ENCODE data around the gene MORC3.
"Not testable (repeated sequence)": the region's sequence is repeated elsewhere in the genome, so short reads cannot be mapped to it uniquely, and the experiment has no call there.

Gene MORC3

DNA sequence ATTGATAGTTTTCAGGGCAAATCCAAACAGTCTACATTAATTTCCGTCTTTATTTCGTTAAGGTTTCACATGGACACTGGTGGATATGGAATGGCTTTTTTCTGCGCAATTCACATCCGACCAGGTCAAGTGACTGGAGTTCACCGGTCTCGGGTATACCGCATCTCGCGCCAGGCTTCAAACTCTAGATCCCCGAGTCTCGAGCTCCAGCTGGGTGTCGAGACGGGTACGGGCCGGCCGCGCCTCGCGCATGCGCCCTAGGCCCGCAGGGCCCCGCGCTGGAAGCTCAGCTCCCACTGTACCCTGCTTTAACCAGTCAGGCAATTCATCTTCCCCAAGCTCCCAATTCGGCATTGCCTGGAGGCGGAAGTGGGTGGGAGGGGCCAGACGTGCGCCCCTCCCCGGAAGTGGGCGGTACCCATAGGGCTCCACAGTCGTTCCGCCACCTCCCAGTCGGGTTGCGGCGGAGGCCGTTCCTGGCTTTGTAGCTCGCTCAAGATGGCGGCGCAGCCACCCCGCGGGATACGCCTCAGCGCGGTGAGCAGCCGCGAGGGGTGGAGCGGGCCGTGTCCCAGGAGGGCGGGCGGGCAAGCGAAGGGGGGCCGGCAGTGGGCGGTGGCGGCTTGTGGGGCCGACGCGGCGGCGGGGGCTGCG, at the start of gene MORC3:
Gene MORC3, plus strand, starts transcription at position 431 of the 654 bp plus-strand sequence. Its CDS starts 68 bp downstream, at position 499.
- peak; percentile 97 to 98 (median 97) for DNase-seq (ENCODE audit: low read depth in 3 of 3)

- DNase-seq (ENCODE audit: low read depth in 3 of 3), result not testable (repeated sequence)
These were observed 49.0 kb upstream of the MORC3 start for GRCh38 chr21:36270786-36271695.

GRCh38 chr21:36274128-36274527, 45.9 kb upstream of the MORC3 start:
- DNase-seq (ENCODE audit: low read depth in 3 of 3), result no peak

DNA sequence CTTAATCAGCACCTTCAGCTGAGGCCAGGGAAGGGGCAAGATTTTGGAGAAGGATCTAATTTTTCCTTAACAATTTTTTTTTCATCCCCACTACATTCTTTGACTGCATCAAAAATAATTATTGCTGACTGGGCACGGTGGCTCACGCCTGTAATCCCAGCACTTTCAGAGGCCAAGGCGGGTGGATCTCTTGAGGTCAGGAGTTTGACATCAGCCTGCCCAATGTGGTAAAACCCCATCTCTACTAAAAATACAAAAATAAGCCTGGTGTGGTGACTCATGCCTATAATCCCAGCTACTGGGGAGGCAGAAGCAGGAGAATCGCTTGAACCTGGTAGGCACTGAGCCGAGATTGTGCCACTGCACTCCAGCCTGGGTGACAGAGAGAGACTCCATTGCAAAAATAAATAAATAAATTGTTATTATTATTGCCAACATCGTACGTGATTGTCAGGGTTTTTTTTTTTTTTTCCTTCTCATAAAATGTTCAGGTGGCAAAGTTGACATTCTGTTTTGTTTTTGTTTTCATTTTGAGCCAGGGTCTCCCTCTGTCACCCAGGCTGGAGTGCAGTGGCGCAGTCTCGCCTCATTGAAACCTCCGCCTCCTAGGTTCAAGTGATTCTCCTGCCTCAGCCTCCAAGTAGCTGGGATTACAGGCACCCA, 37.3 kb upstream of the MORC3 start:
- no peak for DNase-seq (ENCODE audit: low read depth in 3 of 3)

- DNase-seq (ENCODE audit: low read depth in 3 of 3), result not testable (repeated sequence)
These were observed 36.8 kb upstream of the MORC3 start for GRCh38 chr21:36283231-36283622.

- DNase-seq (ENCODE audit: low read depth in 3 of 3), result no peak
These were observed 31.2 kb upstream of the MORC3 start for GRCh38 chr21:36288651-36289243.

GRCh38 chr21:36291509-36291908, 28.5 kb upstream of the MORC3 start:
- DNase-seq (ENCODE audit: low read depth in 3 of 3), result no peak

GRCh38 chr21:36297406-36297937, 22.5 kb upstream of the MORC3 start:
- no peak for DNase-seq (ENCODE audit: low read depth in 3 of 3)

GRCh38 chr21:36297938-36298572, 21.9 kb upstream of the MORC3 start:
- DNase-seq (ENCODE audit: low read depth in 3 of 3), result peak; percentile 12 to 35 (median 28)

GRCh38 chr21:36306872-36307534, 13.0 kb upstream of the MORC3 start:
- no peak for DNase-seq (ENCODE audit: low read depth in 3 of 3)

DNA sequence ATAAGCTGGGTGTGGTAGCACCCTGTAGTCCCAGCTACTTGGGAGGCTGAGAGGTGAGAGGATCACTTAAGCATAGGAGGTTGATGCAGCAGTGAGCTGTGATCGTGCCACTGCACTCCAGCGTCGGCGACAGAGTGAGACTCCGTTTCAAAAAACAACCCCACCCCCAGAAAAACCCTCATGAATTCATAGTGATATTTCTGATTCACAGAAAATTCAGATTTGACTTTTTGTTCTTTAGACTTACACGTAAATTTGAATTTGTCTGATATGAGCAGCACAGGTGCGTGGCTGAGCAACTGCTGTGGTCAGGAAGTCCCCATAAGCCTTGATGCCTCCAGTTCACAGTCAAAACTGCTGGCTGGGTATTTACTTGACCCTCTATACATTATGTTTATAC, 10.0 kb upstream of the MORC3 start:
- DNase-seq (ENCODE audit: low read depth in 3 of 3), result no peak

DNA sequence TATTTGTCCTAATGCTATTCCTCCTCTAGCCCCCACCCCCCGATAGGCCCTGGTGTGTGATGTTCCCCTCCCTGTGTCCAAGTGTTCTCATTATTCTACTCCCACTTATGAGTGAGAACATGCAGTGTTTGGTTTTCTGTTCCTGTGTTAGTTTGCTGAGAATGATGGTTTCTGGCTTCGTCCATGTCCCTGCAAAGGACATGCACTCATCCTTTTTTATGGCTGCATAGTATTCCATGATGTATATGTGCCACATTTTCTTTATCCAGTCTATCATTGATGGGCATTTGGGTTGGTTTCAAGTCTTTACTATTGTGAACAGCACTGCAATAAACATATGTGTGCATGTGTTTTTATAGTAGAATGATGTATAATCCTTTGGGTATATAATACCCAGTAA, 6.6 kb upstream of the MORC3 start:
- not testable (repeated sequence) for DNase-seq (ENCODE audit: low read depth in 3 of 3)

- DNase-seq (ENCODE audit: low read depth in 3 of 3), result not testable (repeated sequence)
These were observed 4.0 kb upstream of the MORC3 start for GRCh38 chr21:36316045-36316444.

- no peak for DNase-seq (ENCODE audit: low read depth in 3 of 3)
These were observed 3.0 kb upstream of the MORC3 start for GRCh38 chr21:36316872-36317484.

DNA sequence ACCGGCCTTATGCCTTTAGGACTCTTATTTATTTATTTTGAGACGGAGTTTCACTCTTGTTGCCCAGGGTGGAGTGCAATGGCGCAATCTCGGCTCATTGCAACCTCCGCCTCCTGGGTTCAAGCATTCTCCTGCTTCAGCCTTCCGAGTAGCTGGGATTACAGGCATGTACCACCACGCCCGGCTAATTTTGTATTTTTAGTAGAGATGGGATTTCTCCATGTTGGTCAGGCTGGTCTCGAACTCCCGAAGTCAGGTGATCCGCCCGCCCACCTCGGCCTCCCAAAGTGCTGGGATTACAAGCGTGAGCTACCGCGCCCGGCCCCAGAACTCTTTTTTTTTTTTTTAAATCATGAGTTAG, 611 bp upstream of the MORC3 start:
- DNase-seq (ENCODE audit: low read depth in 3 of 3), result not testable (repeated sequence)

DNA sequence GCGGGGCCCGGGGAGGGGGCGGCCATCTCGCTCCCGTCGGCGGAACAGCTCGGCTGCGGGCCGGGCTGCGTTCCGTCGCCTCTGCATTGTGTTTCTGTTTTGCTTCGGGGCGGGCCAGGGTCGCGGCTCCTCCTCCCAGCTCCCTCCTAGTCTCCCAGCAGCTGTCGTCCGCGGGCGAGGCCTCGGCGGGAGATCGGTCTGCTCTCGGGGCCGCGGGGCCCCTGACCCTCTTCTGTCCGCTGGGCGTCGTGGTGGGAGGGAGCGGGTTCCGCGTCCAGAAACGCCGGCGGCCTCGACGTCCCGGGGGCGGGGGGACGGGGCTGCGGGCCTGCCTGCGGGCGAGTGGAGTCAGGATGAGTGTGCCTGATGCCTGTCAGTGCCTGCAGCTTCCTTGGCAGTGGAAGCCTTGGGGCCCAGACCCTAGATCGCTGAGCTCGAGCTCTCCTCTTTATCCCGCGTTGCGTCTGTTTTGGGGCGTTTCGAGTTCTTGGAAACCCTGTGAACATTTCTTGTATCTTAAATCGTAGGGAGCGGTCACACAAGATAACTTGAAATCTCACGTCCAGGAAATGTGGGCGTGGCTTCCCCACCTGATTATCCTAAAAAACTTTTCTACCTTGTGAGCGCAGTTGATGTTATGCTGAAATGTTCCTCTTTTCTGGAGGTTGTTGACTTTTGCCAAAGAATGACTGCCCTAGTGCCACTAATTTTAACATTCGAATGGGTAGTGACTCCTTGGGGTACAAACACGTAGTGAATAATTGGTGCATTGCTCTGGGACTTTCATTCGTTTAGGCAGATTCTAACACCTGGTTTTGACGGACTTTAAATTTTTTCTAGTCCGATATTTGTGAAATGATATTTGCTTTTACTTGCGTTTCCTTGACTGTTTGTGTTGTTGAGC, 676 bp downstream of the MORC3 start:
- no peak for DNase-seq (ENCODE audit: low read depth in 3 of 3)

DNA sequence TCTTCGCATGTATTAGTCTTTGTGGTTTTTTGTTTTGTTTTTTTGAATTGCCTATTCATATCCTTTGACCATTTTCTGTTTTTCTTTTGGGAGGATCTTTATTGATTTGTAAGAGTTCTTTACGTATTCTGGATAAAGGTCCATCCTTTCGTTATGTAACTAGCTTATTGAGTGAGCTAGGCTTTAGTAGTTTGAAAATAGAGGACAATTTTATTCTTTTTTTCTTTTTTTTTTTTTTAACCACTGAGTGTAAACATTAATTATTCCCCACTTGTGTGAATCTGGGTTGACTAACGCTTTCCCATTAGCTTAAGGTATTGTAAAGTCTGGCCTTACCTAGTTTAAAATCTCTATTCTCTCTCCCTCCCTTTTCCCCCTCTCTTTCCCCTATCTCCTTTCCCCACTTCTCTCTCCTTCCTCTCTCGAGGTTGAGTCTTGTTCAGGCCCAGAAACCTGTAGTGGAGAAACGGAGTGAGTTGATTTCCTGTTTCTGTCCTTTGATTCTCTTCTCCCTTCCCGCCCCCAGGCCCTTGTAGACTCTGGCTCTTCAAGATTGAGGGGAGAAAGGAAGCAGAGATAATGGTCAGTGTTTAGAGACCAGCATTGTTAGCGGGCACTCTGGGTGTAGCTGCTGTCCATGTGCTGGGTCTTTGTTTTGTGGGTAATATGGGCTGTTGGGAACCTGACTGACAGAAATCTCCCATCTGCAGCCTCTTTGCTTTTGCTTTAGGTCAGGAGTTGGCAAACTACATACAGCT, 1.5 kb downstream of the MORC3 start:
- no peak for DNase-seq (ENCODE audit: low read depth in 3 of 3)

DNA sequence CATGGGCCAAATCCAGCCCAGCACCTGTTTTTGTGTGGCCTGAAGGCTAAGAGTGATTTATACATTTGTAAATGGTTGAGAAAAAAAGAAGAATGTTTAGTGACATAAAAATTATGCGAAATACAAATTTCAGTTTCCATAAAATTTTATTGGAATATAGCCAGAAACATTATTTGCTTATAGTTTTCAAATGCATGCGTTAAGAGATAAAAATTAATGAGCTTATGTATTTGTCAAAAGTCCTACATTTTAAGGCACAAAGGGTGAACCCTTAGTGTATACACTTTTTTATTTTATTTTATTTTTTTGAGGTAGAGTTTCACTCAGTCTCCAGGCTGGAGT, 2.1 kb downstream of the MORC3 start:
- no peak for DNase-seq (ENCODE audit: low read depth in 3 of 3)

GRCh38 chr21:36323032-36323431, 3.0 kb downstream of the MORC3 start:
- DNase-seq (ENCODE audit: low read depth in 3 of 3), result no peak
